C4-2B (cell line): ENCODE data around the gene PTBP3.

Experiments used
- ZFX ChIP-seq: fragments of 450-650 bp; IDR thresholded peaks from 2 replicates; pipeline ENCODE4 v1.6.1; 2017
- TF ChIP-seq, protein P1 (sequence below): fragments of 450-650 bp; conservative IDR thresholded peaks from 2 replicates; pipeline ENCODE4 v1.5.1; 2017; ENCODE audit warnings: mild to moderate bottlenecking

DNA sequence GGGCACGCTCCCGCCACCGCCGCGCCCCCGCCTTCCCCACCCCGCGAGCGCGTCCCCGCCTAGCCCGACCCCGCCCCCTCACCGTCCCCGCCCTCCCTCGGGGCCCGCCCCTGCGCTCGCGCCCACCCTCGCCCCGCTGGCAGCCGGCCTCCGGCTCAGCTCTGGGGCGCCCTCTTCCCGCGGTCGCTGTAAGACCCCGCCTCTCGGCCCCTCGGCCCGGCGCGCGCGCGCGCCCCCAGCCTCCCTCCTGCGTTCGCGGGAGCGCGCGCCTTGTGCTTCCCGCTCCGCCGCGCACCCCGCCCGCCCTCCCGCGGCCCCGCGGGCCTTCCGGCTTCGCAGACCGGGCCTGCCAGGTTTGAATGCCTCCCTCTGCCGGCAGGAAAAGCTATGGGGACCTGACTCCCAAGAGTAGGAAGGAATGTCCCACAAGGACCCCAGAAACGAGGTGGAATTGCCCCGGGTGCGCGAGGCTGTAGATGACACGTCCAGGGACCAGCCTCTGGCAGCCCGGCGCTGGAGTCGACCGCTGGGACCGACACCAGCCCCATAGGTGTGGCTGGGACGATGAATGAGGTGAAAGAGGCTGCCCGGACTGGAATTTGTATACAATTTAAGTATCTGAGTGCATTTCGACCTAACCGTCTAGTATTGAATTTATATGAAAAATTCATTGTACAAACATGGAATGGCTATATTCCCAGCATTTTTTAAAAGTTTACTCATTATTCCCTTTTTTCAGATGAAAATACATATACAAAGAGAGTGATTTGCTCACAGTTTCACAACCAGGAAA lies 416 bp upstream of the PTBP3 start:
- TF ChIP-seq, protein P1, sequence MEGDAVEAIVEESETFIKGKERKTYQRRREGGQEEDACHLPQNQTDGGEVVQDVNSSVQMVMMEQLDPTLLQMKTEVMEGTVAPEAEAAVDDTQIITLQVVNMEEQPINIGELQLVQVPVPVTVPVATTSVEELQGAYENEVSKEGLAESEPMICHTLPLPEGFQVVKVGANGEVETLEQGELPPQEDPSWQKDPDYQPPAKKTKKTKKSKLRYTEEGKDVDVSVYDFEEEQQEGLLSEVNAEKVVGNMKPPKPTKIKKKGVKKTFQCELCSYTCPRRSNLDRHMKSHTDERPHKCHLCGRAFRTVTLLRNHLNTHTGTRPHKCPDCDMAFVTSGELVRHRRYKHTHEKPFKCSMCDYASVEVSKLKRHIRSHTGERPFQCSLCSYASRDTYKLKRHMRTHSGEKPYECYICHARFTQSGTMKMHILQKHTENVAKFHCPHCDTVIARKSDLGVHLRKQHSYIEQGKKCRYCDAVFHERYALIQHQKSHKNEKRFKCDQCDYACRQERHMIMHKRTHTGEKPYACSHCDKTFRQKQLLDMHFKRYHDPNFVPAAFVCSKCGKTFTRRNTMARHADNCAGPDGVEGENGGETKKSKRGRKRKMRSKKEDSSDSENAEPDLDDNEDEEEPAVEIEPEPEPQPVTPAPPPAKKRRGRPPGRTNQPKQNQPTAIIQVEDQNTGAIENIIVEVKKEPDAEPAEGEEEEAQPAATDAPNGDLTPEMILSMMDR, result peak; percentile 88
- TF ChIP-seq ZFX, result no peak
